Kidney (tissue), 14 donors: ENCODE results near the gene NEO1. TPM values are rescaled to one million over a fixed set of nuclear protein-coding genes. Genes with fewer than 3 reads are reported as not detected.

Source experiments
- DNase-seq, 5 donors: peaks; one replicate each; pipeline ENCODE4 v3.0.0-alpha.2; 2013 to 2020
- FAIRE-seq: peaks from 2 replicates; lab custom pipeline; 2012; peaks lifted over from hg19 to GRCh38; lab: Jason Lieb, UNC
- H3K27ac ChIP-seq, 2 donors: one replicate each; pipeline ENCODE4 v1.7.0; 2013; ENCODE audit warnings: low read depth in 2 of 2, low read length in 2 of 2, inconsistent platforms in 1 of 2
- H3K27me3 ChIP-seq: one replicate; pipeline ENCODE4 v1.7.1; 2013; ENCODE audit warnings: low read length, inconsistent platforms; ENCODE audit not compliant: control insufficient read depth, insufficient read depth
- H3K36me3 ChIP-seq, 3 donors: one replicate each; pipeline versions ENCODE4 v1.7.0 to v1.7.1; 2013; ENCODE audit warnings: low read length in 3 of 3, control low read depth in 1 of 3, inconsistent platforms in 1 of 3; ENCODE audit not compliant: insufficient read depth in 3 of 3, control insufficient read depth in 2 of 3
- H3K4me1 ChIP-seq, 3 donors: one replicate each; pipeline versions ENCODE4 v1.7.0 to v1.7.1; 2013; ENCODE audit warnings: low read length in 3 of 3, inconsistent platforms in 1 of 3, low read depth in 1 of 3; ENCODE audit not compliant: control insufficient read depth in 2 of 3, insufficient read depth in 2 of 3
- H3K4me3 ChIP-seq, 3 donors: one replicate each; pipeline versions ENCODE4 v1.7.0 to v1.8.1; 2013; ENCODE audit warnings: low read length in 3 of 3, control low read depth in 1 of 3, inconsistent platforms in 1 of 3
- H3K9ac ChIP-seq, 3 donors: one replicate each; pipeline versions ENCODE4 v1.7.0 to v1.7.1; 2013; ENCODE audit warnings: low read length in 3 of 3, control low read depth in 1 of 3, inconsistent platforms in 1 of 3
- H3K9me3 ChIP-seq, 3 donors: one replicate each; pipeline versions ENCODE4 v1.7.0 to v1.7.1; 2013; ENCODE audit warnings: low read length in 3 of 3, control low read depth in 1 of 3, inconsistent platforms in 1 of 3; ENCODE audit not compliant: control insufficient read depth in 2 of 3, insufficient read depth in 1 of 3
- CTCF ChIP-seq: IDR thresholded peaks from 3 replicates; pipeline ENCODE4 v1.5.1; 2012; ENCODE audit warnings: mild to moderate bottlenecking, moderate library complexity, borderline replicate concordance; ENCODE audit not compliant: insufficient read depth; ENCODE audit errors: extremely low read depth
- intact Hi-C: fragments of 100-400 bp; cut with DNase I; formaldehyde crosslinking; loops from one replicate; pipeline ENCODE4 v1.11.1; 2022
- polyA plus RNA-seq: library from polyadenylated mRNA; stranded (reverse); fragments of 350-450 nt; fragmentation: Illumina TruSeq; extraction: RNeasy Lipid Tissue Mini Kit (QIAGEN cat#74804); gene quantifications from one replicate; pipeline ENCODE4 v1.2.3, GENCODE V29; 2014; ENCODE audit warnings: low read depth, low replicate concordance; ENCODE audit not compliant: insufficient read depth
- total RNA-seq: library from RNA; stranded (reverse); fragmentation: NEBNext Ultra II Directional; extraction: Animal tissue kit (Norgen Biotek cat#: 25700); gene quantifications from one replicate; pipeline ENCODE4 v1.2.1, GENCODE V29; 2021
- donor health status: control.
- donor health status: control.
- donor health status: control.
- donor health status: control.
- donor health status: control.
- donor health status: DM: yes; HTN: yes; CAD: no.
- donor health status: Normal renal cell carcinoma (clear cell type).

Gene NEO1
- total and polyA plus RNA-seq, 2 donors from 2014 or later: 12.4 to 43.3 TPM

GRCh38 chr15:73258271-73259108 lies 206.2 kb downstream of the NEO1 start:
- no peak overlapping the region for H3K27ac ChIP-seq
- H3K4me1 ChIP-seq: no peaks in the 10 kb centered on the region
- no peaks in the 10 kb centered on the region for H3K9me3 ChIP-seq
- peaks cover 6 to 39% (median 17%) of the 10 kb centered on the region in 3 donors for H3K36me3 ChIP-seq
- DNase-seq: no peak
- H3K27me3 ChIP-seq: no peaks in the 10 kb centered on the region
- TF ChIP-seq CTCF: no peak
- H3K4me3 ChIP-seq: no peak overlapping the region
- no peak overlapping the region for H3K9ac ChIP-seq
- intact Hi-C loops: no loop called here
- FAIRE-seq: no peak

- FAIRE-seq (no peak), DNase-seq (no peak)
- no peaks in the 10 kb centered on the region for H3K27me3 ChIP-seq
- H3K27ac ChIP-seq: no peak overlapping the region
- H3K9ac ChIP-seq: no peak overlapping the region
- peaks cover 0 to under 1% (median 0%) of the 10 kb centered on the region in 3 donors for H3K4me1 ChIP-seq
- no peak overlapping the region for H3K4me3 ChIP-seq
- no peaks in the 10 kb centered on the region for H3K9me3 ChIP-seq
- peaks cover 3 to 11% (median 4%) of the 10 kb centered on the region in 3 donors for H3K36me3 ChIP-seq
- TF ChIP-seq CTCF: no peak
- intact Hi-C loops: no loop called here
Observed at GRCh38 chr15:73264881-73265280, 212.6 kb downstream of the NEO1 start.

GRCh38 chr15:73265536-73266153 lies 213.4 kb downstream of the NEO1 start:
- Histone ChIP-seq H3K4me3 (no peak overlapping the region), H3K27ac (no peak overlapping the region), H3K9ac (no peak overlapping the region), H3K9me3 (no peaks in the 10 kb centered on the region), H3K36me3 (peaks cover 2 to 10% (median 9%) of the 10 kb centered on the region in 3 donors), H3K4me1 (peaks cover 0 to 6% (median 0%) of the 10 kb centered on the region in 3 donors), H3K27me3 (no peaks in the 10 kb centered on the region)
- FAIRE-seq (no peak), DNase-seq (peak in 4 of 5 donors; percentile 56 to 76 (median 62))
- peak; percentile 41 for TF ChIP-seq CTCF
- intact Hi-C loops: no loop called here
